ENCODE data around the gene TET2. TPM values are rescaled to one million over a fixed set of nuclear protein-coding genes. Genes with fewer than 3 reads are reported as not detected.

TET2 gene
- total and polyA plus RNA-seq, 2 of the 4 experiments (the other 2 are of a cell fraction) = 5.6 to 25.3 TPM

- Histone ChIP-seq H3K4me3 (ENCODE audit: insufficient read depth, low read depth, low read length) (no peak overlapping the region), H3K79me1 (ENCODE audit: low read depth in 1 of 2, low read length in 2 of 2) (peaks cover 21 to 36% of the 10 kb centered on the region in 2 experiments), H2AFZ (replicated peaks; ENCODE audit: low read length, poor library complexity) (no peak overlapping the region), H3K4me1 (ENCODE audit: control insufficient read depth, insufficient read depth, low read length) (no peaks in the 10 kb centered on the region), H4K91ac (ENCODE audit: insufficient read depth, low read depth, low read length) (no peak overlapping the region), H4K8ac (ENCODE audit: low read depth in 2 of 2, low read length in 2 of 2) (no peak overlapping the region), H2BK20ac (ENCODE audit: low read depth, low read length) (no peak overlapping the region), H3K23ac (ENCODE audit: low read depth, low read length) (no peak overlapping the region), H2AK9ac (replicated peaks; ENCODE audit: low read depth, low read length, poor library complexity) (no peak overlapping the region), H4K20me1 (ENCODE audit: insufficient read depth, low read length) (no peaks in the 10 kb centered on the region), H3K56ac (ENCODE audit: extremely low read depth, insufficient read depth, low read length) (no peak overlapping the region), H3K14ac (replicated peaks; ENCODE audit: low read depth, low read length) (no peak overlapping the region), H3K9me3 (ENCODE audit: control insufficient read depth, insufficient read depth, low read length) (no peaks in the 10 kb centered on the region), H3K27ac (ENCODE audit: insufficient read depth, low read length) (no peak overlapping the region), H3K9me1 (ENCODE audit: insufficient read depth, low read length) (peaks cover 4% of the 10 kb centered on the region; the same call in 1 of the 2 replicates), H3K18ac (ENCODE audit: low read depth, low read length) (no peak overlapping the region), H3K27me3 (ENCODE audit: control insufficient read depth, insufficient read depth, low read length) (no peaks in the 10 kb centered on the region), H3K9ac (ENCODE audit: low read depth, low read length) (no peak overlapping the region), H2BK120ac (ENCODE audit: low read depth, low read length) (no peak overlapping the region), H2BK15ac (ENCODE audit: low read depth, low read length) (no peak overlapping the region), H3K4me2 (ENCODE audit: low read depth, low read length) (no peak overlapping the region), H2AK5ac (ENCODE audit: low read depth, low read length) (no peak overlapping the region), H3K36me3 (ENCODE audit: control insufficient read depth, insufficient read depth, low read length) (no peaks in the 10 kb centered on the region), H2BK5ac (ENCODE audit: low read depth, low read length, poor library complexity, severe bottlenecking) (no peak overlapping the region), H3K4ac (ENCODE audit: low read depth, low read length) (no peak overlapping the region), H4K5ac (ENCODE audit: low read depth, low read length) (no peak overlapping the region)
- intact Hi-C loops (cut with micrococcal nuclease) = no loop called here
- ChIA-PET POLR2A (ENCODE audit: unreplicated experiment) (no interaction called here), CTCF (interaction anchor here (1.1 kb wide), 1 partner anchor 9 kb away, joined by 3 read pairs; no protein-coding TSS in a partner anchor)
- in situ Hi-C loops (cut with MboI; ENCODE audit: low sequenced_read_pairs) = no loop called here
- ATAC-seq (ENCODE audit: low read depth) = no peak
- WGBS, 2 experiments (ENCODE audit: extremely low coverage in 2 of 2, insufficient read length in 1 of 2) = 80% methylated on average over 1 of the region's 3 CpGs; no CpG with 5 or more reads in 1 of the 2 experiments
- TF ChIP-seq CTCF (conservative IDR thresholded peaks at IDR 0.05; ENCODE audit: low read depth, low read length) = no peak
- TF ChIP-seq MAFK (IDR thresholded peaks at IDR 0.05; ENCODE audit: low read depth, low read length) = no peak
- no peak for TF ChIP-seq SMC3 (IDR thresholded peaks at IDR 0.05; ENCODE audit: low read depth, low read length)
- no peak for TF ChIP-seq RFX5 (IDR thresholded peaks at IDR 0.05; ENCODE audit: low read depth, low read length)
- TF ChIP-seq POLR2A (IDR thresholded peaks at IDR 0.05; ENCODE audit: low read depth, low read length) = no peak
- no peak for TF ChIP-seq NFE2L2 (IDR thresholded peaks at IDR 0.05; ENCODE audit: low read depth, low read length)
- no peak for TF ChIP-seq CEBPB (IDR thresholded peaks at IDR 0.05; ENCODE audit: low read depth, low read length)
- TF ChIP-seq RCOR1 (IDR thresholded peaks at IDR 0.05; ENCODE audit: insufficient replicate concordance, low read length) = no peak
- no peak for DNase-seq
- dilution Hi-C loops (cut with HindIII; ENCODE audit: low sequenced_read_pairs, unreplicated experiment) = no loop called here
- BruUV-seq (replicated peaks) = no TSS peak
Observed at GRCh38 chr4:105206214-105206613, 59.5 kb downstream of the TET2 start.
